Mesendoderm (in vitro differentiated cells): ENCODE data around the gene DCAF11.

ENCODE experiments used
- DNase-seq: peaks from one replicate; pipeline ENCODE4 v3.0.0; 2013
- H2AK5ac ChIP-seq: 2 replicates; pipeline ENCODE4 v1.6.1; 2013; ENCODE audit warnings: low read length, inconsistent platforms
- H2BK120ac ChIP-seq: 2 replicates; pipeline ENCODE4 v1.6.1; 2013; ENCODE audit warnings: low read depth, mild to moderate bottlenecking, low read length, moderate library complexity, mixed read lengths
- H2BK15ac ChIP-seq: replicated peaks from 2 replicates; pipeline ENCODE4 v1.6.1; 2013; ENCODE audit warnings: low read depth, mild to moderate bottlenecking, moderate library complexity
- H2BK5ac ChIP-seq: 2 replicates; pipeline ENCODE4 v1.6.1; 2013; ENCODE audit warnings: low read length, inconsistent platforms
- H3K18ac ChIP-seq: 2 replicates; pipeline ENCODE4 v1.6.1; 2013; ENCODE audit warnings: mild to moderate bottlenecking, low read length, mixed read lengths
- H3K23ac ChIP-seq: one replicate; pipeline ENCODE4 v1.6.1; 2013; ENCODE audit warnings: low read length
- H3K27ac ChIP-seq: 2 replicates; pipeline ENCODE4 v1.5.1; 2013; ENCODE audit warnings: low read depth, mild to moderate bottlenecking, inconsistent platforms, low read length, moderate library complexity
- H3K27me3 ChIP-seq: 2 replicates; pipeline ENCODE4 v1.6.1; 2013; ENCODE audit warnings: low read length, control low read depth, mild to moderate bottlenecking, inconsistent platforms; ENCODE audit not compliant: insufficient read depth, poor library complexity
- H3K36me3 ChIP-seq: 2 replicates; pipeline ENCODE4 v1.6.1; 2013; ENCODE audit warnings: low read length, inconsistent platforms; ENCODE audit not compliant: control insufficient read depth, insufficient read depth
- H3K4ac ChIP-seq: one replicate; pipeline ENCODE4 v1.6.1; 2013; ENCODE audit warnings: low read depth, mild to moderate bottlenecking, low read length, moderate library complexity
- H3K4me1 ChIP-seq: 2 replicates; pipeline ENCODE4 v1.6.1; 2013; ENCODE audit warnings: low read depth, low read length, inconsistent platforms; ENCODE audit not compliant: control insufficient read depth
- H3K4me2 ChIP-seq: 2 replicates; pipeline ENCODE4 v1.6.1; 2013; ENCODE audit warnings: low read length
- H3K4me3 ChIP-seq: 2 replicates; pipeline ENCODE4 v1.5.1; 2013; ENCODE audit warnings: mild to moderate bottlenecking, low read length
- H3K56ac ChIP-seq: one replicate; pipeline ENCODE4 v1.6.1; 2013; ENCODE audit warnings: low read length
- H3K79me1 ChIP-seq: 2 replicates; pipeline ENCODE4 v1.6.1; 2013; ENCODE audit warnings: low read length, inconsistent platforms
- H3K79me2 ChIP-seq: 2 replicates; pipeline ENCODE4 v1.6.1; 2013; ENCODE audit warnings: mild to moderate bottlenecking, low read length; ENCODE audit not compliant: control insufficient read depth, insufficient read depth
- H3K9ac ChIP-seq: 2 replicates; pipeline ENCODE4 v1.6.1; 2013; ENCODE audit warnings: low read length, inconsistent platforms
- H4K5ac ChIP-seq: one replicate; pipeline ENCODE4 v1.6.1; 2013; ENCODE audit warnings: low read length
- H4K8ac ChIP-seq: one replicate; pipeline ENCODE4 v1.6.1; 2013; ENCODE audit warnings: low read depth, mild to moderate bottlenecking, control low read depth, low read length, moderate library complexity
- WGBS: extraction: QIAGEN DNeasy Blood & Tissue Kit; methylation state at CpG from one replicate; pipeline ENCODE4 v1.1.7; 2013; ENCODE audit warnings: low lambda C conversion rate, missing lambda C conversion rate; ENCODE audit not compliant: insufficient coverage; ENCODE audit errors: extremely low coverage; 5-methylcytosine and 5-hydroxymethylcytosine counted together

The DCAF11 gene

DNA sequence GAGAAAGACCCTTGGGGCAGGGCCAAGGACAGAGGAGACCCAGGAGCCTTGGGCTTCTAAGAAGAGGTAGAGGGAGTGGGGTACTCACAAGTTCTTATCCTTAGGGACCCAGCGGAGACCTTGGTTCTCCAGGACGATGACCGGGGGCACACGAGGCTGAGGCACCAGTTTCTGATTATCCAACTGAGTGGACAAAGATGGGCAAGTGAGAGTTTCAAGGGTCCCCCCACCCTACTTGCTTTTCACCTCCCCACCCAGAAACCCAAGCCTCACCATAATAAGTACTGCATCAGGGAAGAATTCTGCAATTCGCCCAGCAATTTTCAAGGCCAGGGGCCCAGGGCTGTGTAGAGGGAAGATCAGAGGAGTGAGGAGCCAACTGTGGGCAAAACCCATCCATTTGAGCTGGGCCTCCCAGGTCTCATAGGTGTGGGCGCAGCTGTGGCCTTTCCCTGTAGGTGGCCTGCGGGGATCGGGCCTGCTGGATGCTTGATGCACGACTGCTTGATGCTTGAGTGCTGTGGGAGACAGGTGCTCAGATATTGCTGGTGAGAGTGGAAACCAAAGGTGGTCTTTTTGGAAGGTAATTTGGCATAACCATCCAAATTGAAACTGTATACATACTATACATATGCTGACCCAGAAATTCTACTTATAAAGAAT is 24.8 kb downstream of the DCAF11 start:
- Histone ChIP-seq H3K4ac (no peak overlapping the region), H3K18ac (no peak overlapping the region), H2BK15ac (no peak overlapping the region), H2BK120ac (no peak overlapping the region), H3K23ac (no peak overlapping the region), H3K79me1 (peaks cover 9% of the 10 kb centered on the region), H2AK5ac (no peak overlapping the region), H3K4me2 (no peak overlapping the region), H3K79me2 (peaks cover 13% of the 10 kb centered on the region), H3K27me3 (no peaks in the 10 kb centered on the region), H3K56ac (peak overlapping the region; percentile 38), H3K4me1 (peaks cover 4% of the 10 kb centered on the region), H4K5ac (no peak overlapping the region), H4K8ac (no peak overlapping the region), H3K27ac (no peak overlapping the region), H3K9ac (peak overlapping the region; percentile 36), H3K4me3 (no peak overlapping the region), H2BK5ac (no peak overlapping the region), H3K36me3 (peaks cover 5% of the 10 kb centered on the region)
- DNase-seq, result no peak
- WGBS, result no CpG with 5 or more reads among the region's 9 CpGs

- peak within 1 kb of the TSS; percentile 64 for H2AK5ac ChIP-seq
- peak within 1 kb of the TSS; percentile 99 for H2BK5ac ChIP-seq
- H3K79me2 ChIP-seq, result peaks cover 13% of the 10 kb centered on the region
- DNase-seq, result peak; percentile 100
- H3K79me1 ChIP-seq, result peaks cover 13% of the 10 kb centered on the region
- no peaks in the 10 kb centered on the region for H3K27me3 ChIP-seq
- peak within 1 kb of the TSS; percentile 31 for H4K8ac ChIP-seq
- peaks cover 5% of the 10 kb centered on the region for H3K36me3 ChIP-seq
- peak within 1 kb of the TSS; percentile 100 for H3K9ac ChIP-seq
- H3K18ac ChIP-seq, result peak within 1 kb of the TSS; percentile 63
- no peak within 1 kb of the TSS for H2BK120ac ChIP-seq
- peak within 1 kb of the TSS; percentile 49 for H3K4ac ChIP-seq
- H3K4me3 ChIP-seq, result peak within 1 kb of the TSS; percentile 98
- no peak within 1 kb of the TSS for H2BK15ac ChIP-seq
- H3K23ac ChIP-seq, result peak within 1 kb of the TSS; percentile 74
- peaks cover 9% of the 10 kb centered on the region for H3K4me1 ChIP-seq
- peak within 1 kb of the TSS; percentile 100 for H3K56ac ChIP-seq
- H3K27ac ChIP-seq, result peak within 1 kb of the TSS; percentile 95
- WGBS, result no CpG with 5 or more reads among the region's 65 CpGs
- no peak within 1 kb of the TSS for H4K5ac ChIP-seq
- H3K4me2 ChIP-seq, result peak within 1 kb of the TSS; percentile 91
Observed at GRCh38 chr14:24141097-24141880, 26.7 kb downstream of the DCAF11 start, which contains the start of gene EMC9. EMC9 (minus strand) TSS chr14:24141591; CDS start chr14:24141304, 287 bp downstream.

DNA sequence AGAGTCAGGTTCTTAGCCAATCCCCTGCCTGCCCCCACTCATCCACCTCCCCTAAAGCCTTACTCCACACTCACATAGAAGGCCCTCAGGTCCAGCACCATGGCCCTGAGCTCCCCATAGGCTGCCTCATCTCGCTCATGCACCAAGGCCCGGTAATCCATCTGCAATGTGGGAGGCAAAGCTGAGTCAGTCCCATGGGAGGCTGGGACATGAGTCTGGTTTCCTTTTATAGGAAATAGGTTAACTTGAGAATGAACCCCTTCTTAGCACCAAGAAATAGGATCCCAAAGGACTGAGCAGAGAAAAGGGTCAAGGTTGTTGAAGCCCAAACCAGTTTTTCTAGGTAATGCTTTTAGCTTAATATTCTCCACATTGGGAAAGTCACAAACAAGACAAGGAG is 28.9 kb downstream of the DCAF11 start:
- H2BK120ac ChIP-seq, result no peak overlapping the region
- H4K8ac ChIP-seq, result no peak overlapping the region
- no peak overlapping the region for H3K4me3 ChIP-seq
- H3K4ac ChIP-seq, result no peak overlapping the region
- H3K23ac ChIP-seq, result no peak overlapping the region
- H3K79me1 ChIP-seq, result peaks cover 21% of the 10 kb centered on the region
- H2BK5ac ChIP-seq, result no peak overlapping the region
- H3K79me2 ChIP-seq, result peaks cover 24% of the 10 kb centered on the region
- peaks cover 4% of the 10 kb centered on the region for H3K36me3 ChIP-seq
- no peak for DNase-seq
- H3K4me2 ChIP-seq, result no peak overlapping the region
- no peak overlapping the region for H2BK15ac ChIP-seq
- H3K4me1 ChIP-seq, result peaks cover 10% of the 10 kb centered on the region
- H2AK5ac ChIP-seq, result no peak overlapping the region
- H3K27ac ChIP-seq, result no peak overlapping the region
- no CpG with 5 or more reads among the region's 2 CpGs for WGBS
- H4K5ac ChIP-seq, result no peak overlapping the region
- no peaks in the 10 kb centered on the region for H3K27me3 ChIP-seq
- H3K9ac ChIP-seq, result no peak overlapping the region
- H3K56ac ChIP-seq, result no peak overlapping the region
- H3K18ac ChIP-seq, result no peak overlapping the region

DNA sequence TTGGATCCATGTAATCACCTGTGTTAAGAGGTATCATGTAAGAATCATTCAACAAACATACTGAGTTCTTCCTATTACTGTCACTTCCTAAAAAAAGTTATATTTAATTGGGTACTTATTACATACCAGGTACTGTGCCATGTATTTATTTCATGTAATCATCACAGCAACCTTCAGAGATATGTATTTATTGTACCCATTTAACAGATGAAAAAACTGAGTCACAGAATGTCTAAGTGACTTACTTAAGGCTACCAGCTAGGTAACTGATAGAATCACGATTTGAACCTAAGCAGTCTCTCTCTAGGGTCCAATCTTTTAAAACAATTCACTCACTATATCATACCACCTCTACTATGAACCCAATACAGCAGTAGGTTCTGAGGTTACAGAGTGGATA is 29.9 kb downstream of the DCAF11 start:
- no peak overlapping the region for H3K9ac ChIP-seq
- no peak overlapping the region for H3K27ac ChIP-seq
- H3K4ac ChIP-seq, result no peak overlapping the region
- H2AK5ac ChIP-seq, result no peak overlapping the region
- no peak overlapping the region for H2BK15ac ChIP-seq
- no peak overlapping the region for H4K8ac ChIP-seq
- H3K4me1 ChIP-seq, result peaks cover 10% of the 10 kb centered on the region
- DNase-seq, result no peak
- no peak overlapping the region for H3K4me3 ChIP-seq
- no CpG with 5 or more reads among the region's 1 CpG for WGBS
- H3K79me1 ChIP-seq, result peaks cover 21% of the 10 kb centered on the region
- H3K56ac ChIP-seq, result no peak overlapping the region
- peaks cover 3% of the 10 kb centered on the region for H3K36me3 ChIP-seq
- H3K27me3 ChIP-seq, result no peaks in the 10 kb centered on the region
- no peak overlapping the region for H3K18ac ChIP-seq
- no peak overlapping the region for H2BK5ac ChIP-seq
- H2BK120ac ChIP-seq, result no peak overlapping the region
- no peak overlapping the region for H3K4me2 ChIP-seq
- no peak overlapping the region for H4K5ac ChIP-seq
- peaks cover 23% of the 10 kb centered on the region for H3K79me2 ChIP-seq
- no peak overlapping the region for H3K23ac ChIP-seq

DNA sequence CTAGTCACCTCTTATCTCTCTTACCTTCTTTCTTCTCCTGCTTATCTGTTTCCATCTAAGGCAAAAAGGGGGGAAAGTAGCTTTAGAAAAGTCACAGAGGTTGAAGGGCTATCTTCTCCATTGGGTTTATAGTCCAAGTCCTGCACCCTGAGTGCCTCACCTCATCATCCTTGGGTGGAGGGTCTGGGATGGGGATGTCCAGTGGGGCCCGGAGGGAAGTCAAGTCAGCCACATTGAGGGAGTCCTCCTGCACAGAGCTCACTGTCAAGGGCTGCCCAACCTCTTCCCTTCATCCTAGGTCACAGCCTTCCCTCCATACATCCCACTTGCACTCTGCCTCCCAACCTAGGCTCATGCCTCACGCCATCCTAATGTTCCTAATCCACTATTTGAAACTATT is 30.6 kb downstream of the DCAF11 start:
- Histone ChIP-seq H3K4me1 (peaks cover 8% of the 10 kb centered on the region), H3K18ac (no peak overlapping the region), H3K56ac (peak overlapping the region; percentile 40), H3K4me3 (no peak overlapping the region), H3K27me3 (no peaks in the 10 kb centered on the region), H3K9ac (peak overlapping the region; percentile 92), H2BK5ac (no peak overlapping the region), H3K27ac (no peak overlapping the region), H3K4ac (no peak overlapping the region), H3K79me2 (peaks cover 19% of the 10 kb centered on the region), H2AK5ac (no peak overlapping the region), H2BK15ac (no peak overlapping the region), H2BK120ac (no peak overlapping the region), H4K5ac (no peak overlapping the region), H3K4me2 (no peak overlapping the region), H4K8ac (no peak overlapping the region), H3K36me3 (peaks cover 1% of the 10 kb centered on the region), H3K23ac (no peak overlapping the region), H3K79me1 (peaks cover 22% of the 10 kb centered on the region)
- no CpG with 5 or more reads among the region's 2 CpGs for WGBS
- no peak for DNase-seq
